Inferior parietal cortex (tissue), 1 donor: Measurements from ENCODE around the gene CA5A.
"Not testable (repeated sequence)": the region's sequence is repeated elsewhere in the genome, so short reads cannot be mapped to it uniquely, and the experiment has no call there.

Experiments used
- DNase-seq: peaks from one replicate; pipeline ENCODE4 v3.0.0-alpha.2; 2016; ENCODE audit errors: extremely low spot score

Gene CA5A

GRCh38 chr16:87868254-87869029 is 67.9 kb downstream of the CA5A start:
- not testable (repeated sequence) for DNase-seq

DNA sequence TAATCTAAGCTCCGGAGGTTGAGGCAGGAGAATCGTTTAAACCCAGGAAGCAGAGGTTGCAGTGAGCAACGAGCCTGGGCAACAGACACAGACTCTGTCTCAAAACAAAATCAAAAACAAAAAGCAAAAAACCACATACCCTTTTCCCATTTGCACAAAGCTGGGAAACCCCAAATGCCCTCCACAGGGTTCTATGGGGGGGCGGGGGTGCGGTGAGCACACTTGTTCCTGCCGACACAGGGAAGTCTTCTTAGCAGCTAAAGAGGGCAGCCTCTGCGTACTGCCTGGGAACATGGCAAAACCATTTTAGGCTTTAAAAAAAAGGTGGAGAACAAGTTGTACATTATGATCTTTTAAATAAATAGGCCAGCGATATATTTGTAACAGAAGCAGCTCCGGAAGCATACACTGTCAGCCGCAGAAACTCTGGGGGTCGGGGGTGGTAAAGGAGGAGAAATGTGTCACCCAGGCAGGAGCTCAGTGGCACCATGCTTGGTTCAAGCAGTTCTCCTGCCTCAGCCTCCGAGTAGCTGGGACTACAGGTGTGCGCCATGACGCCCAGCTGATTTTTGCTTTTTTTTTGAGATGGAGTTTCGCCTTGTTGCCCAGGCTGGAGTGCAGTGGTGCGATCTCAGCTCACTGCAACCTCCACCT is 70.3 kb downstream of the CA5A start:
- not testable (repeated sequence) for DNase-seq

GRCh38 chr16:87864331-87864989 is 71.9 kb downstream of the CA5A start:
- DNase-seq, result no peak

GRCh38 chr16:87863327-87863635 is 73.0 kb downstream of the CA5A start:
- not testable (repeated sequence) for DNase-seq

DNA sequence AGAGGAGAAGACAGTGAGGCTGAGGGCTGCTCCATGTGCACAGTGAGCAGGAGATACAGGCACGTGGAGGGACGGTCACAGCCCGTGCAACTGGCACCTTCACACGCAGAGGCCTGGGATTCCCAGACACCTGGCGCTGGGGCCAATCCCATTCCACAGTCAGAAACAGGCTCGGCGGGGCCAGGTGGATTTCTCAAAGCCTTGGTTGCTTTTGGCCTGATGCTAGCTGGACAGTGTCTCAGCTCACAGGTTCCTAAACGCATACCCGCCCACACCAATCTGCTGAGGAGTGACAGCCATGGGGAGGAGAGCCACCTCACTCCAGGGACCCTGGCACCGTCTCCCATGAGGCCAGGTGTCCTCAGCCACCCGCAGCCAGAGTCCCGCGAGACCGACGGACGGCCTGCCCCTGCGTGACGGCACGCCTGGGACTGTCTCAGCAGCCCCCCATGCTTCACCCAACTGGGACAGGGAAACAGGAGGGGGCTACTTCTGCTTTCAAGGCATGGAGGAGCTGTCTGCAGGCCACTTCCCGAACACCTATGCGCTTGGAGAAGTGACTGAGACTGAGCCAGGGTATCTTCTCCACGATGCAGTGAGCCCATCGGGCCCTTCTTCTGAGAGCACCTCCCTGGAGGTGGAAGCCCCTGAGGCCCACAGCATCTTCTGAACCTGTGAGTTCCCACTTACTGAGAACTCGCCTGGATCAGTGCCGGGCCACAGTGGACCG is 73.6 kb downstream of the CA5A start:
- DNase-seq, result not testable (repeated sequence)

DNA sequence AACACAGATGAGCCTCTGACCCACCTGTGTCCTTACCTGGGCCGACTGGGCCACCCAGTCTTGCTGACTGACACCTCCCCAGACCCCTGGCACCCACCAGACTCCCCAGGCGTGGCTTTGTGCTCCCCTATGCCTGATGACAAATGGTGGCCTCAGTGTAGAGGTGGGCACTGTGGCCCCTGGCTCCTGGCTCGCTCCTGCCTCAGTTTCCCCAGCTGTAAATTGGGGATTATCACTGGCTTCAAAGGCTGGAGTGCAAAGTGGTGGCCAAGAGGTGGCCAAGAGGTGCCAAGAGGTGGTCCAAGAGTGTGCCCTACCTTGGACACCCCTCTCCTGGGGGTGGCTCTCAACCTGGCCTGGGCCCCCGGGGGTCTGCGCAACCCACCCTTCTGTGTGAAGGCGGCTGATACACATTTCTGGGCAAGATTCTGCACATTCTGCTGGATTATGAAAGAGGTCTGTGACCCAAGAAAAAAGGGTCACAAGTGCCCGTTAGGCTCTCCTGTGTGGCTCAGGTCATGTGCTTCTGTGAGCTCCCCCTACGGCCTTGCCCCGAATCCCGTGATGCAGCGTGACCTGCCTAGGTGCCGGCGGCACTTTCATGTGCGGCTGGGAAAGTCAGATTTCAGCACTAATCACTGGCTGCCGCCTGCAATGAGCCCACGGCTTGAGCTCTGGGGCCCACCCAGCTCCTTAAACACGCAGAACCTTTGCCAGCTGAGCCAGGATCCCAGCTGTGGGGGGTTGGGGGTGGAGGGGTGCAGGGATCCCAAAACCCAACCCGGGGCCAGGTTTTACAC is 74.8 kb downstream of the CA5A start:
- DNase-seq, result not testable (repeated sequence)

GRCh38 chr16:87860553-87861299 is 75.6 kb downstream of the CA5A start:
- DNase-seq, result no peak

GRCh38 chr16:87858151-87858993 is 78.0 kb downstream of the CA5A start:
- DNase-seq, result not testable (repeated sequence)

DNA sequence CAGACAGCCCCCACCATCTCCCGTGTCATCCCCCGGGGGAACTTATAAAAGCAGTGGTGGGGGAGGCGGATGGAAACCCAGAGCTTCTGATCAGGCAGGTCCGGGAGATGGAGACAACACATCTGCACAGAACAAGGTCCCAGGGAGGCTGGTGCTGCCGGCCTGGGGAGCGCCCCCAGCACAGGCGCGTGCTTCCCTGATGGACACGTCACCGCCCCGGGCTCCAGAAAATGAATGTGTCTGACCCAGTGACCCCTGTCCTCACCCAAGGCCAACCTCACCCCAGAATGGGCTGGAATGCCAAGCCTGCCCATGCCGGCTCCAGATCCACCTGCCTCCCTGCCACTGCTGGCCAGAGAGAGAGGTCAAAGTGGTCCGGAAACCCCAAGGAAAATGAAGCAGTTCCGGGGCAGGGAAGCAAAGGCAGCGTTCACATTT is 79.5 kb downstream of the CA5A start:
- DNase-seq, result no peak

DNA sequence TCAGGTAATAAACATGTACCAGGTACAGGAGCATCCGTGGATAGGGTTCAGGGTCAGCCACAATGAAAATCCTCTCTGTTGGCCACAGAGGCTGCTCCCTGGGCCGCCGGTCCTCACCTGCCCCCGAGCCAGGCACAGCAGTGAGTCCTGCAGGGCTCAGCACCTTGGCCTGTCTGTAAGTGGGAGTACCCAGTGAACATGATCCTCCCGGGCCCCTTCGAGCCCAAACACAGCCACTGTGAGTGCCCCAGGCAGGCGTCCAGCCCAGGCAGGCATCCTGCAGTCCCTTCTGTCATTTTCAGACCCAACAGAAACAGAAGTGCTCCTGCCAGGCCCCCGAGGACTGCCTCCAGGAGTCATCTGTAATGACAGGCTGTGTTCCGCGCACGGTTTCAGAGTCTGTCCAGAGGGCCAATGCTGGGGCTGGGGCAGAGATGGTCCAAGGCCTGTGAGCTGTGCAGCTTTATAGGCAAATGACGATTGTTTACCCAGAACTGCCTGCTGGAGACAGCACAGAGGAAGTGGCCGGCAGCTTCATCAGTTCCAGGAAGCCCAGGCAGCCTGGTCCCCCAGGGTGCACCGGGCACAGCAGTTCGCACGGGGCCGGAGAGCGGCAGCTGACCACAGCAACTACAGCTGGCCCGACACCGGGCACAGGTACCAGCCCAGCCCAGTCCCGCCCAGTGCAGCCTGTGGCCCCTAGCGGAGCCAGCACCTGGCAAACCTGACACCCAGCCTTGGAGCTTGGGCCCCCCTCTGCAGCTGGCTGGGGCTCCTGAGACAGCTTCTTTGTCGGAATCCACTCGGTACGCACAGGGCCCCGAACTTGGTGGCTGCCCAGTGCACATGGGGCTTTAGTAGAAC is 80.2 kb downstream of the CA5A start:
- DNase-seq, result no peak

GRCh38 chr16:87854907-87855683 is 81.2 kb downstream of the CA5A start:
- no peak for DNase-seq

DNA sequence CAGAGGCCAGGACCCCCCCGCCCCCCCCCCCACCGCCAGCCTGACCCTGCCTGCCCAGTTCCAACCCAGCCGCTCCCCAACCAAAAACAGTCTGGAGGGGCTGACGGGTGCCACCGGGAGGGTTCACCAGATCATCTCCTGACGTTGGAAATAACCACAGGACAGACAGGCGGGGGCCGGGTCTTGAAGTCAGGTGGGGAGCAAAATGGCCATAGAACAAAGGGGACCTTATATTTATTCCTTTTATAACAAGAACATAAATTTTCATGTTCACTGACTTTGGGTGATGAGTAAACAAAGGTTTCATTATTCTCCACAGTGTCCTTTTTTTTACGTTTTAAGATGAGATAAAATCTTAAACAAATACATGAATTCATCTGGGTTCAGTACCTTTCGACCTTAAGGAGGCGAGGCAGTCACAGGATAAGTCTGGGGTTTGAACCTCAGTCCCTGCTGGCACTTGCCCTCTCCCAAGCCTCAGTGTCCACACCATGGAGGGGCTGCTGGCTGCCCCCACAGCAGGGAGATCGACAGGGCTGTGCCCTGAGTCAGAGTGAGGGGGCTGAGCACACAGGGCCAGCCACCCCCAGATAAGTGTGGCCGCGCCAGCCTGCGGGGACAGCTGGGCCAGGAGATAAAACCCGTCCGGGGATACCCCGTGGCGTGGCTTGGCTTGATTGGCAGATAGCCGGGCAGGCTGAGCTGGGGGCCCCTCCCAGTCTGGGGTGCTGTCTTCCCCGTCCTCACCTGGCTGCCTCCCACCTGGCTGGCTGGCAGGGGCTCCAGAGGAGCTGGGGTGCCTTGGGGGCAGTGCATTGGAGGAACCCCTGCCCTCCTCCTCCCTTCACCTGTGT is 82.0 kb downstream of the CA5A start:
- DNase-seq, result no peak

GRCh38 chr16:87853411-87854052 is 82.8 kb downstream of the CA5A start:
- peak; percentile 76 for DNase-seq

DNA sequence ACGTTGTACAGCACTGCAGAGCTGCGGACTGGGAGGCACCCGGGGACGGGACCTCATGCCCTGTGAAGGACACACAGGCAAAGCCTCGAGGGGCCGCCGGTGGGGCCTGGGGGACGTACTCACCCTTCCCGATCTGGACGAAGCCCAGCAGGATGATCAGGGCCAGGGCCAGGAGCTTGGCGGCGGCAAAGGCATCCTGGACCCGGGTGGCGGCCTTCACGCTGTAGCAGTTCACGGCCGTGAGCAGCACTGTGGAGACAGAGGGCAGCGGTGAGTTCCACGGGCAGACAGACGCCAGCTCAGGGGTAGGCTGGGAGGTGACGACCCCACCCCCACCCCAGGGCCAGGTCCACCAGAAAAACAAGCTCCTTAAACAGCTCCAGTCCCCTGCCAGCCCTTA is 84.7 kb downstream of the CA5A start:
- no peak for DNase-seq

GRCh38 chr16:87851141-87851587 is 85.2 kb downstream of the CA5A start:
- no peak for DNase-seq
